Measurements from ENCODE around the gene LGI4.

LGI4 gene

GRCh38 chr19:35090160-35090505, 44.7 kb downstream of the LGI4 start:
- no peaks in the 10 kb centered on the region for H3K9me2 ChIP-seq (replicated peaks; ENCODE audit: control insufficient read depth, low read length)
- H3K27me3 ChIP-seq (ENCODE audit: control insufficient read depth, low read length), result no peaks in the 10 kb centered on the region
- H4K20me1 ChIP-seq (ENCODE audit: control insufficient read depth, insufficient read depth, low read depth, low read length), result no peaks in the 10 kb centered on the region
- H3K4me3 ChIP-seq (ENCODE audit: low read length), result peak overlapping the region; percentile 43
- TF ChIP-seq EZH2phosphoT487 (IDR thresholded peaks at IDR 0.05; ENCODE audit: borderline replicate concordance, low read length), result no peak
- TF ChIP-seq CTCF (IDR thresholded peaks at IDR 0.05; ENCODE audit: low read depth, low read length, poor library complexity, severe bottlenecking), result no peak
- H3K4me1 ChIP-seq (ENCODE audit: control insufficient read depth, low read length), result peaks cover 54% of the 10 kb centered on the region
- no peaks in the 10 kb centered on the region for H3K79me2 ChIP-seq (ENCODE audit: control insufficient read depth, low read length)
- H3K27ac ChIP-seq (ENCODE audit: low read depth, low read length), result no peak overlapping the region
- peaks cover 13% of the 10 kb centered on the region for H3F3A ChIP-seq (ENCODE audit: control insufficient read depth, insufficient read depth)
- H3K36me3 ChIP-seq (ENCODE audit: control insufficient read depth, low read length), result peaks cover 4% of the 10 kb centered on the region
- H3K4me2 ChIP-seq (ENCODE audit: low read length), result peak overlapping the region; percentile 62
- no peaks in the 10 kb centered on the region for H3K9me3 ChIP-seq (ENCODE audit: control insufficient read depth, insufficient read depth, low read length)

- Histone ChIP-seq H3K4me2 (ENCODE audit: low read length) (no peak overlapping the region), H3K9me2 (replicated peaks; ENCODE audit: control insufficient read depth, low read length) (no peaks in the 10 kb centered on the region), H3F3A (ENCODE audit: control insufficient read depth, insufficient read depth) (peaks cover 13% of the 10 kb centered on the region), H3K79me2 (ENCODE audit: control insufficient read depth, low read length) (no peaks in the 10 kb centered on the region), H3K9me3 (ENCODE audit: control insufficient read depth, insufficient read depth, low read length) (no peaks in the 10 kb centered on the region), H3K36me3 (ENCODE audit: control insufficient read depth, low read length) (peaks cover 4% of the 10 kb centered on the region), H3K4me1 (ENCODE audit: control insufficient read depth, low read length) (peaks cover 60% of the 10 kb centered on the region), H3K27me3 (ENCODE audit: control insufficient read depth, low read length) (no peaks in the 10 kb centered on the region), H4K20me1 (ENCODE audit: control insufficient read depth, insufficient read depth, low read depth, low read length) (no peaks in the 10 kb centered on the region), H3K4me3 (ENCODE audit: low read length) (no peak overlapping the region), H3K27ac (ENCODE audit: low read depth, low read length) (no peak overlapping the region)
- TF ChIP-seq CTCF (IDR thresholded peaks at IDR 0.05; ENCODE audit: low read depth, low read length, poor library complexity, severe bottlenecking) (no peak), EZH2phosphoT487 (IDR thresholded peaks at IDR 0.05; ENCODE audit: borderline replicate concordance, low read length) (no peak)
These were observed 45.3 kb downstream of the LGI4 start for GRCh38 chr19:35089554-35089953.

GRCh38 chr19:35088131-35088913, 46.5 kb downstream of the LGI4 start:
- no peaks in the 10 kb centered on the region for H3K79me2 ChIP-seq (ENCODE audit: control insufficient read depth, low read length)
- TF ChIP-seq CTCF (IDR thresholded peaks at IDR 0.05; ENCODE audit: low read depth, low read length, poor library complexity, severe bottlenecking), result no peak
- TF ChIP-seq EZH2phosphoT487 (IDR thresholded peaks at IDR 0.05; ENCODE audit: borderline replicate concordance, low read length), result no peak
- H3K4me3 ChIP-seq (ENCODE audit: low read length), result no peak overlapping the region
- H3K27me3 ChIP-seq (ENCODE audit: control insufficient read depth, low read length), result no peaks in the 10 kb centered on the region
- H3K27ac ChIP-seq (ENCODE audit: low read depth, low read length), result no peak overlapping the region
- peaks cover 4% of the 10 kb centered on the region for H3K36me3 ChIP-seq (ENCODE audit: control insufficient read depth, low read length)
- peaks cover 72% of the 10 kb centered on the region for H3K4me1 ChIP-seq (ENCODE audit: control insufficient read depth, low read length)
- no peak overlapping the region for H3K4me2 ChIP-seq (ENCODE audit: low read length)
- H3K9me3 ChIP-seq (ENCODE audit: control insufficient read depth, insufficient read depth, low read length), result no peaks in the 10 kb centered on the region
- H3F3A ChIP-seq (ENCODE audit: control insufficient read depth, insufficient read depth), result peaks cover 13% of the 10 kb centered on the region
- no peaks in the 10 kb centered on the region for H3K9me2 ChIP-seq (replicated peaks; ENCODE audit: control insufficient read depth, low read length)
- no peaks in the 10 kb centered on the region for H4K20me1 ChIP-seq (ENCODE audit: control insufficient read depth, insufficient read depth, low read depth, low read length)

All from DOHH2 (cell line).